GM23338 (cell line): ENCODE results near the gene DPY19L3. TPM values are rescaled to one million over a fixed set of nuclear protein-coding genes. Genes with fewer than 3 reads are reported as not detected.

Experiments
- ATAC-seq: fragments of 200-7000 bp; cut with Tn5 transposase; 3 replicates; pipeline ENCODE4 v1.9.1; 2020
- DNase-seq: peaks from one replicate; pipeline ENCODE4 v3.0.0-alpha.2; 2015; ENCODE audit warnings: low spot score
- H2AFZ ChIP-seq: fragments of 200-600 bp; sonication (generic); 2 replicates; pipeline ENCODE4 v1.8.0; 2016; ENCODE audit warnings: antibody characterized with exemption, mild to moderate bottlenecking, moderate library complexity
- H3F3A ChIP-seq: fragments of 200-600 bp; sonication (generic); replicated peaks from 2 replicates; pipeline ENCODE4 v1.8.0; 2017; ENCODE audit warnings: antibody characterized with exemption, mixed run types, low read depth
- H3K27ac ChIP-seq: fragments of 200-600 bp; sonication (generic); 2 replicates; pipeline ENCODE4 v1.6.1; 2016; ENCODE audit warnings: low read depth
- H3K27me3 ChIP-seq: fragments of 200-600 bp; sonication (generic); 2 replicates; pipeline ENCODE4 v1.8.0; 2016; ENCODE audit warnings: mild to moderate bottlenecking, mixed run types, moderate library complexity; ENCODE audit not compliant: insufficient read depth
- H3K36me3 ChIP-seq: fragments of 200-600 bp; sonication (generic); 2 replicates; pipeline ENCODE4 v1.8.0; 2016; ENCODE audit warnings: mild to moderate bottlenecking; ENCODE audit not compliant: insufficient read depth
- H3K4me1 ChIP-seq: fragments of 200-600 bp; sonication (generic); 2 replicates; pipeline ENCODE4 v1.8.0; 2016; ENCODE audit warnings: mild to moderate bottlenecking, moderate library complexity; ENCODE audit not compliant: insufficient read depth
- H3K4me2 ChIP-seq: fragments of 200-600 bp; sonication (generic); 2 replicates; pipeline ENCODE4 v1.7.1; 2017; ENCODE audit warnings: mixed run types
- H3K4me3 ChIP-seq: fragments of 200-600 bp; sonication (generic); 2 replicates; pipeline ENCODE4 v1.6.1; 2016; ENCODE audit warnings: mixed run types
- H3K79me2 ChIP-seq: fragments of 200-600 bp; sonication (generic); replicated peaks from 2 replicates; pipeline ENCODE4 v1.8.0; 2017; ENCODE audit warnings: mild to moderate bottlenecking; ENCODE audit not compliant: insufficient read depth
- H3K9me2 ChIP-seq: fragments of 200-600 bp; sonication (generic); 2 replicates; pipeline ENCODE4 v1.8.0; 2017; ENCODE audit not compliant: insufficient read depth
- H4K20me1 ChIP-seq: fragments of 200-600 bp; sonication (generic); replicated peaks from 2 replicates; pipeline ENCODE4 v1.8.0; 2017; ENCODE audit warnings: mild to moderate bottlenecking; ENCODE audit not compliant: insufficient read depth
- H3K27ac Mint-ChIP-seq: 2 replicates; pipeline ENCODE4 v1.8.0; 2020; ENCODE audit warnings: inconsistent platforms, mild to moderate bottlenecking, moderate library complexity, mixed read lengths
- H3K27me3 Mint-ChIP-seq: 3 replicates; pipeline ENCODE4 v1.8.0; 2022; ENCODE audit warnings: low read depth, mild to moderate bottlenecking, moderate library complexity, mixed read lengths, inconsistent platforms; ENCODE audit not compliant: insufficient read depth, poor library complexity
- H3K36me3 Mint-ChIP-seq: 3 replicates; pipeline ENCODE4 v1.8.0; 2021; ENCODE audit warnings: low read depth, mild to moderate bottlenecking, inconsistent platforms, moderate library complexity, mixed read lengths
- H3K4me1 Mint-ChIP-seq: 3 replicates; pipeline ENCODE4 v1.8.0; 2020; ENCODE audit warnings: mild to moderate bottlenecking, inconsistent platforms, mixed read lengths
- H3K4me3 Mint-ChIP-seq: 3 replicates; pipeline ENCODE4 v1.8.0; 2021; ENCODE audit warnings: moderate library complexity, mild to moderate bottlenecking, inconsistent platforms, mixed read lengths
- H3K9me3 Mint-ChIP-seq: 3 replicates; pipeline ENCODE4 v1.8.0; 2020; ENCODE audit warnings: moderate library complexity, mild to moderate bottlenecking, inconsistent platforms, mixed read lengths
- EZH2phosphoT487 ChIP-seq: fragments of 200-600 bp; sonication (generic); IDR thresholded peaks from one replicate; pipeline ENCODE4 v1.8.1; 2018; ENCODE audit warnings: antibody characterized with exemption; ENCODE audit not compliant: unreplicated experiment
- ZNF114 ChIP-seq: fragments of 250-450 bp; sonication (Bioruptor Pico); IDR thresholded peaks from 2 replicates; pipeline ENCODE4 v1.5.0; 2020; ENCODE audit warnings: mild to moderate bottlenecking, moderate library complexity
- polyA plus RNA-seq: library from polyadenylated mRNA; unstranded; fragments of >200 nt; fragmentation: Nextera tagmentation; extraction: Ambion mirVana; gene quantifications from 2 replicates; pipeline ENCODE4 v1.2.1, GENCODE V29; 2016
- total RNA-seq: library from RNA; depleted of rRNA; stranded (reverse); fragments of >200 nt; shearing (Covaris generic); gene quantifications from 2 replicates; pipeline ENCODE4 v1.2.3, GENCODE V29; 2014
- TF ChIP-seq, protein P1 (sequence below), 2 experiments: fragments of 200-600 bp in 1 of 2; sonication (generic) in 1 of 2; conservative IDR thresholded peaks; 2 replicates each; pipeline versions ENCODE4 v1.5.1 to v1.6.1; 2016 to 2017; ENCODE audit warnings: antibody characterized with exemption in 2 of 2, low read depth in 2 of 2, mild to moderate bottlenecking in 2 of 2, moderate library complexity in 1 of 2
- TF ChIP-seq, protein P2 (sequence below): fragments of 250-450 bp; sonication (Bioruptor Pico); IDR thresholded peaks from 2 replicates; pipeline ENCODE4 v1.5.0; 2020; ENCODE audit warnings: mild to moderate bottlenecking, moderate library complexity
- TF ChIP-seq, protein P3 (sequence below): IDR thresholded peaks from 2 replicates; pipeline ENCODE4 v1.6.1; 2016; ENCODE audit warnings: antibody characterized with exemption

Gene DPY19L3
- total and polyA plus RNA-seq, 2 experiments from 2014 or later = 13.5 to 46.6 TPM

DNA sequence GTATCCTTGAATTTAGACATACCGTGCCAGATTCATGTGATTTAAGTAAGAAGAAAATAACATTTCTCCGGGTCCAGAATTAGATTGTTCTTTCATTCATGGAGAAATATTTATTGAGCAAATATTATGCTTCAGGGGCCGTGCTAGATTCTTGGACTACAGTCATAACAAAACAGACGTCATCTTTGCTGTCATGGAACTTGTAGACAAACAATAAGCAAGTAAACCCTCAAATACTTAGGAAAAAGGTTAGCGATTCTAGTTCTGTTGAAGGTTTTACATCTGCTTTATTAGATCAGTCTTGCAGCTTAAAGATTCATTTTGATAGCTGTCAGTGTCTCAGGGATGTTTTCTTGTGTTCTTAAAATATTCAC, 43.3 kb upstream of the DPY19L3 start:
- no peak for ATAC-seq

DNA sequence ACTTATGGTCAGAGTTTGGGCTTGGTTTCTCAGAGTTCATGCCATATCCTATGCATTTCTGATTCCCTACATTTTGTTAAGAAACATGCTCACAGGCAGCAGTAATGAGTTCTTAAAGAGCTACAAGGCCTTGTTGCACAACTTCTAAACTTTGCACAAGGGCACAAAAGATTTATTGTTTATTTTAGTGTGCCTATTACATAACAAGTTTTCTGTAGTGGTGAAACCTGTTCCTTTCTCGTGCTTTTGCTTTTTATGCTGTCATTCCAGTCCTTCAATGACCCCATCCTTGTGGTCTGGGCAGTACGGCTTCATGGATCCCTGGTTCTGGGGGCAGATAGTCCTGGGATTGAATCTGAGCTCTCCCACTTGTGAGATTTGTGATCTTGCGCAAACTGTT, 42.4 kb upstream of the DPY19L3 start:
- no peaks in the 10 kb centered on the region for H3K27me3 Mint-ChIP-seq
- H2AFZ ChIP-seq = no peak overlapping the region
- no peaks in the 10 kb centered on the region for H3K4me1 Mint-ChIP-seq
- no peak overlapping the region for H3K27ac Mint-ChIP-seq
- H3K4me2 ChIP-seq = no peak overlapping the region
- H3K9me2 ChIP-seq = no peaks in the 10 kb centered on the region
- H3K27ac ChIP-seq = no peak overlapping the region
- H3K36me3 ChIP-seq = peaks cover 30% of the 10 kb centered on the region
- peaks cover 45% of the 10 kb centered on the region for H4K20me1 ChIP-seq
- H3K36me3 Mint-ChIP-seq = peaks cover 63% of the 10 kb centered on the region
- no peaks in the 10 kb centered on the region for H3K27me3 ChIP-seq
- ATAC-seq = no peak
- peaks cover 76% of the 10 kb centered on the region for H3K79me2 ChIP-seq
- H3K4me3 ChIP-seq = no peak overlapping the region
- H3F3A ChIP-seq = no peaks in the 10 kb centered on the region
- H3K9me3 Mint-ChIP-seq = no peaks in the 10 kb centered on the region
- no peak overlapping the region for H3K4me3 Mint-ChIP-seq
- H3K4me1 ChIP-seq = no peaks in the 10 kb centered on the region
- DNase-seq = no peak
- TF ChIP-seq EZH2phosphoT487 (no peak), ZNF114 (CRISPR knock-in tag) (no peak)
- TF ChIP-seq, protein P1, sequence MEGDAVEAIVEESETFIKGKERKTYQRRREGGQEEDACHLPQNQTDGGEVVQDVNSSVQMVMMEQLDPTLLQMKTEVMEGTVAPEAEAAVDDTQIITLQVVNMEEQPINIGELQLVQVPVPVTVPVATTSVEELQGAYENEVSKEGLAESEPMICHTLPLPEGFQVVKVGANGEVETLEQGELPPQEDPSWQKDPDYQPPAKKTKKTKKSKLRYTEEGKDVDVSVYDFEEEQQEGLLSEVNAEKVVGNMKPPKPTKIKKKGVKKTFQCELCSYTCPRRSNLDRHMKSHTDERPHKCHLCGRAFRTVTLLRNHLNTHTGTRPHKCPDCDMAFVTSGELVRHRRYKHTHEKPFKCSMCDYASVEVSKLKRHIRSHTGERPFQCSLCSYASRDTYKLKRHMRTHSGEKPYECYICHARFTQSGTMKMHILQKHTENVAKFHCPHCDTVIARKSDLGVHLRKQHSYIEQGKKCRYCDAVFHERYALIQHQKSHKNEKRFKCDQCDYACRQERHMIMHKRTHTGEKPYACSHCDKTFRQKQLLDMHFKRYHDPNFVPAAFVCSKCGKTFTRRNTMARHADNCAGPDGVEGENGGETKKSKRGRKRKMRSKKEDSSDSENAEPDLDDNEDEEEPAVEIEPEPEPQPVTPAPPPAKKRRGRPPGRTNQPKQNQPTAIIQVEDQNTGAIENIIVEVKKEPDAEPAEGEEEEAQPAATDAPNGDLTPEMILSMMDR (conservative IDR thresholded peaks at IDR 0.05; ENCODE audit: low read depth in 2 of 2) = no peak
- TF ChIP-seq, protein P2, sequence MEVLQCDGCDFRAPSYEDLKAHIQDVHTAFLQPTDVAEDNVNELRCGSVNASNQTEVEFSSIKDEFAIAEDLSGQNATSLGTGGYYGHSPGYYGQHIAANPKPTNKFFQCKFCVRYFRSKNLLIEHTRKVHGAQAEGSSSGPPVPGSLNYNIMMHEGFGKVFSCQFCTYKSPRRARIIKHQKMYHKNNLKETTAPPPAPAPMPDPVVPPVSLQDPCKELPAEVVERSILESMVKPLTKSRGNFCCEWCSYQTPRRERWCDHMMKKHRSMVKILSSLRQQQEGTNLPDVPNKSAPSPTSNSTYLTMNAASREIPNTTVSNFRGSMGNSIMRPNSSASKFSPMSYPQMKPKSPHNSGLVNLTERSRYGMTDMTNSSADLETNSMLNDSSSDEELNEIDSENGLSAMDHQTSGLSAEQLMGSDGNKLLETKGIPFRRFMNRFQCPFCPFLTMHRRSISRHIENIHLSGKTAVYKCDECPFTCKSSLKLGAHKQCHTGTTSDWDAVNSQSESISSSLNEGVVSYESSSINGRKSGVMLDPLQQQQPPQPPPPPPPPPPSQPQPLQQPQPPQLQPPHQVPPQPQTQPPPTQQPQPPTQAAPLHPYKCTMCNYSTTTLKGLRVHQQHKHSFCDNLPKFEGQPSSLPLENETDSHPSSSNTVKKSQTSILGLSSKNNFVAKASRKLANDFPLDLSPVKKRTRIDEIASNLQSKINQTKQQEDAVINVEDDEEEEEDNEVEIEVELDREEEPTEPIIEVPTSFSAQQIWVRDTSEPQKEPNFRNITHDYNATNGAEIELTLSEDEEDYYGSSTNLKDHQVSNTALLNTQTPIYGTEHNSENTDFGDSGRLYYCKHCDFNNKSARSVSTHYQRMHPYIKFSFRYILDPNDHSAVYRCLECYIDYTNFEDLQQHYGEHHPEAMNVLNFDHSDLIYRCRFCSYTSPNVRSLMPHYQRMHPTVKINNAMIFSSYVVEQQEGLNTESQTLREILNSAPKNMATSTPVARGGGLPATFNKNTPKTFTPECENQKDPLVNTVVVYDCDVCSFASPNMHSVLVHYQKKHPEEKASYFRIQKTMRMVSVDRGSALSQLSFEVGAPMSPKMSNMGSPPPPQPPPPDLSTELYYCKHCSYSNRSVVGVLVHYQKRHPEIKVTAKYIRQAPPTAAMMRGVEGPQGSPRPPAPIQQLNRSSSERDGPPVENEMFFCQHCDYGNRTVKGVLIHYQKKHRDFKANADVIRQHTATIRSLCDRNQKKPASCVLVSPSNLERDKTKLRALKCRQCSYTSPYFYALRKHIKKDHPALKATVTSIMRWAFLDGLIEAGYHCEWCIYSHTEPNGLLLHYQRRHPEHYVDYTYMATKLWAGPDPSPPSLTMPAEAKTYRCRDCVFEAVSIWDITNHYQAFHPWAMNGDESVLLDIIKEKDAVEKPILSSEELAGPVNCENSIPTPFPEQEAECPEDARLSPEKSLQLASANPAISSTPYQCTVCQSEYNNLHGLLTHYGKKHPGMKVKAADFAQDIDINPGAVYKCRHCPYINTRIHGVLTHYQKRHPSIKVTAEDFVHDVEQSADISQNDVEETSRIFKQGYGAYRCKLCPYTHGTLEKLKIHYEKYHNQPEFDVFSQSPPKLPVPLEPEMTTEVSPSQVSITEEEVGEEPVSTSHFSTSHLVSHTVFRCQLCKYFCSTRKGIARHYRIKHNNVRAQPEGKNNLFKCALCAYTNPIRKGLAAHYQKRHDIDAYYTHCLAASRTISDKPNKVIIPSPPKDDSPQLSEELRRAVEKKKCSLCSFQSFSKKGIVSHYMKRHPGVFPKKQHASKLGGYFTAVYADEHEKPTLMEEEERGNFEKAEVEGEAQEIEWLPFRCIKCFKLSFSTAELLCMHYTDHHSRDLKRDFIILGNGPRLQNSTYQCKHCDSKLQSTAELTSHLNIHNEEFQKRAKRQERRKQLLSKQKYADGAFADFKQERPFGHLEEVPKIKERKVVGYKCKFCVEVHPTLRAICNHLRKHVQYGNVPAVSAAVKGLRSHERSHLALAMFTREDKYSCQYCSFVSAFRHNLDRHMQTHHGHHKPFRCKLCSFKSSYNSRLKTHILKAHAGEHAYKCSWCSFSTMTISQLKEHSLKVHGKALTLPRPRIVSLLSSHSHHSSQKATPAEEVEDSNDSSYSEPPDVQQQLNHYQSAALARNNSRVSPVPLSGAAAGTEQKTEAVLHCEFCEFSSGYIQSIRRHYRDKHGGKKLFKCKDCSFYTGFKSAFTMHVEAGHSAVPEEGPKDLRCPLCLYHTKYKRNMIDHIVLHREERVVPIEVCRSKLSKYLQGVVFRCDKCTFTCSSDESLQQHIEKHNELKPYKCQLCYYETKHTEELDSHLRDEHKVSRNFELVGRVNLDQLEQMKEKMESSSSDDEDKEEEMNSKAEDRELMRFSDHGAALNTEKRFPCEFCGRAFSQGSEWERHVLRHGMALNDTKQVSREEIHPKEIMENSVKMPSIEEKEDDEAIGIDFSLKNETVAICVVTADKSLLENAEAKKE (CRISPR knock-in tag) = no peak
- TF ChIP-seq, protein P3, sequence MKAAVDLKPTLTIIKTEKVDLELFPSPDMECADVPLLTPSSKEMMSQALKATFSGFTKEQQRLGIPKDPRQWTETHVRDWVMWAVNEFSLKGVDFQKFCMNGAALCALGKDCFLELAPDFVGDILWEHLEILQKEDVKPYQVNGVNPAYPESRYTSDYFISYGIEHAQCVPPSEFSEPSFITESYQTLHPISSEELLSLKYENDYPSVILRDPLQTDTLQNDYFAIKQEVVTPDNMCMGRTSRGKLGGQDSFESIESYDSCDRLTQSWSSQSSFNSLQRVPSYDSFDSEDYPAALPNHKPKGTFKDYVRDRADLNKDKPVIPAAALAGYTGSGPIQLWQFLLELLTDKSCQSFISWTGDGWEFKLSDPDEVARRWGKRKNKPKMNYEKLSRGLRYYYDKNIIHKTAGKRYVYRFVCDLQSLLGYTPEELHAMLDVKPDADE = no peak

More for the DNA sequence above, 43.3 kb upstream of the DPY19L3 start:
- no peak for DNase-seq
- H3K4me1 ChIP-seq = no peaks in the 10 kb centered on the region
- peaks cover 33% of the 10 kb centered on the region for H3K36me3 ChIP-seq
- H3K79me2 ChIP-seq = peaks cover 67% of the 10 kb centered on the region
- H3K9me2 ChIP-seq = no peaks in the 10 kb centered on the region
- TF ChIP-seq, protein P3 = no peak
- TF ChIP-seq, protein P1 (conservative IDR thresholded peaks at IDR 0.05; ENCODE audit: low read depth in 2 of 2) = no peak
- TF ChIP-seq EZH2phosphoT487 = no peak
- peaks cover 67% of the 10 kb centered on the region for H3K36me3 Mint-ChIP-seq
- no peak overlapping the region for H3K27ac Mint-ChIP-seq
- no peaks in the 10 kb centered on the region for H3K9me3 Mint-ChIP-seq
- H3K4me3 ChIP-seq = no peak overlapping the region
- H2AFZ ChIP-seq = no peak overlapping the region
- no peaks in the 10 kb centered on the region for H3K27me3 ChIP-seq
- no peaks in the 10 kb centered on the region for H3K4me1 Mint-ChIP-seq
- H3K27me3 Mint-ChIP-seq = no peaks in the 10 kb centered on the region
- no peak overlapping the region for H3K4me2 ChIP-seq
- peaks cover 48% of the 10 kb centered on the region for H4K20me1 ChIP-seq
- no peaks in the 10 kb centered on the region for H3F3A ChIP-seq
- no peak overlapping the region for H3K27ac ChIP-seq
- no peak overlapping the region for H3K4me3 Mint-ChIP-seq
